ENCODE data around the gene FXR2.
A peak's percentile ranks its signal among the peaks of the same experiment; 100 is the strongest.
"Not testable (repeated sequence)": the region's sequence is repeated elsewhere in the genome, so short reads cannot be mapped to it uniquely, and the experiment has no call there.

Gene FXR2

GRCh38 chr17:7614425-7615264, at the start of gene FXR2:
Gene FXR2, minus strand, starts transcription at chr17:7614897. Its CDS starts 365 bp downstream, at chr17:7614532.
- DNase-seq, result peak; percentile 96 to 99 (median 98)

GRCh38 chr17:7656958-7657609, 42.4 kb upstream of the FXR2 start:
- no peak for DNase-seq

GRCh38 chr17:7655541-7655840, 40.8 kb upstream of the FXR2 start:
- DNase-seq, result no peak

- DNase-seq, result no peak
Observed at GRCh38 chr17:7654832-7655540, 40.3 kb upstream of the FXR2 start.

- DNase-seq, result no peak
Observed at GRCh38 chr17:7652388-7653356, 38.0 kb upstream of the FXR2 start.

- DNase-seq, result no peak
Observed at GRCh38 chr17:7651665-7652387, 37.1 kb upstream of the FXR2 start.

- no peak for DNase-seq
Observed at GRCh38 chr17:7651097-7651664, 36.5 kb upstream of the FXR2 start.

- DNase-seq, result peak; percentile 26 to 36 (median 32)
Observed at GRCh38 chr17:7650509-7651096, 35.9 kb upstream of the FXR2 start, which contains the start of gene ATP1B2. Gene ATP1B2, plus strand, starts transcription at chr17:7650926. Its CDS starts 593 bp downstream, at chr17:7651519.

- DNase-seq, result no peak
Observed at GRCh38 chr17:7647018-7647417, 32.3 kb upstream of the FXR2 start.

- no peak for DNase-seq
Observed at GRCh38 chr17:7646457-7646856, 31.8 kb upstream of the FXR2 start.

- no peak for DNase-seq
Observed at GRCh38 chr17:7644775-7645174, 30.1 kb upstream of the FXR2 start.

- not testable (repeated sequence) for DNase-seq
Observed at GRCh38 chr17:7641635-7642034, 26.9 kb upstream of the FXR2 start.

- DNase-seq, result no peak
Observed at GRCh38 chr17:7640783-7641182, 26.1 kb upstream of the FXR2 start.

GRCh38 chr17:7636163-7636562, 21.5 kb upstream of the FXR2 start:
- no peak for DNase-seq

GRCh38 chr17:7634384-7634783, 19.7 kb upstream of the FXR2 start:
- DNase-seq, result no peak

- no peak for DNase-seq
Observed at GRCh38 chr17:7633093-7633492, 18.4 kb upstream of the FXR2 start.

- no peak for DNase-seq
Observed at GRCh38 chr17:7632492-7632894, 17.8 kb upstream of the FXR2 start.

- no peak for DNase-seq
Observed at GRCh38 chr17:7631398-7632380, 17.0 kb upstream of the FXR2 start.

- no peak for DNase-seq
Observed at GRCh38 chr17:7629939-7630571, 15.4 kb upstream of the FXR2 start, which contains the start of gene SHBG. Gene SHBG, plus strand, starts transcription at chr17:7630135. Its CDS starts 38 bp downstream, at chr17:7630173.
